Ramos (cell line): ENCODE measurements around the gene TAGLN3.
"Not testable (repeated sequence)": the region's sequence is repeated elsewhere in the genome, so short reads cannot be mapped to it uniquely, and the experiment has no call there.

Source experiments
- in situ Hi-C: fragments of 300-500 bp; cut with MboI; formaldehyde crosslinking; loops from one replicate; pipeline ENCODE4 v1.14.3; 2022; ENCODE audit warnings: low sequenced_read_pairs; ENCODE audit not compliant: unreplicated experiment

TAGLN3 gene

GRCh38 chr3:112005091-112005672 lies 6.5 kb downstream of the TAGLN3 start:
- in situ Hi-C loops, result no loop called here

DNA sequence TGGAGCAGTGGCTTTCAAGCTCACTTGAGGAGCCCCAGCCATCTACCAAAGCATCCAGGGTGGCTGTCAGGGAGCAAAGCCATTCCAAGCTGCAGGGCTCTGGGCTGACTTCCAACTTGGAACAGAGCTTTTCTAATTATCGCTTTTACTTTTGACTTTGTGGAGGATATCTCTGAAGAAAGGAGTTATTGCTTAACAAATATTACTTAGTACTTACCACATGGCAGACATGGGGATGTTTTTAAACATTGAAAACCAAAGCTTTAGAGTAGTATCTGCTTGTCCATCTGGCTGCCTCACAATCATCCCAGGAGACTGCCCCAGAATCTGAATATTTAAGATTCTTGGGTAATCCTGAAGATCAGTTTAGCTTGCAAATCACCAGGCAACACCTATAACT lies 8.9 kb downstream of the TAGLN3 start:
- in situ Hi-C loops, result no loop called here

GRCh38 chr3:112009670-112010069 lies 10.9 kb downstream of the TAGLN3 start:
- in situ Hi-C loops, result no loop called here

GRCh38 chr3:112010636-112011035 lies 11.9 kb downstream of the TAGLN3 start:
- in situ Hi-C loops, result no loop called here

GRCh38 chr3:112011376-112011940 lies 12.7 kb downstream of the TAGLN3 start:
- in situ Hi-C loops, result no loop called here

DNA sequence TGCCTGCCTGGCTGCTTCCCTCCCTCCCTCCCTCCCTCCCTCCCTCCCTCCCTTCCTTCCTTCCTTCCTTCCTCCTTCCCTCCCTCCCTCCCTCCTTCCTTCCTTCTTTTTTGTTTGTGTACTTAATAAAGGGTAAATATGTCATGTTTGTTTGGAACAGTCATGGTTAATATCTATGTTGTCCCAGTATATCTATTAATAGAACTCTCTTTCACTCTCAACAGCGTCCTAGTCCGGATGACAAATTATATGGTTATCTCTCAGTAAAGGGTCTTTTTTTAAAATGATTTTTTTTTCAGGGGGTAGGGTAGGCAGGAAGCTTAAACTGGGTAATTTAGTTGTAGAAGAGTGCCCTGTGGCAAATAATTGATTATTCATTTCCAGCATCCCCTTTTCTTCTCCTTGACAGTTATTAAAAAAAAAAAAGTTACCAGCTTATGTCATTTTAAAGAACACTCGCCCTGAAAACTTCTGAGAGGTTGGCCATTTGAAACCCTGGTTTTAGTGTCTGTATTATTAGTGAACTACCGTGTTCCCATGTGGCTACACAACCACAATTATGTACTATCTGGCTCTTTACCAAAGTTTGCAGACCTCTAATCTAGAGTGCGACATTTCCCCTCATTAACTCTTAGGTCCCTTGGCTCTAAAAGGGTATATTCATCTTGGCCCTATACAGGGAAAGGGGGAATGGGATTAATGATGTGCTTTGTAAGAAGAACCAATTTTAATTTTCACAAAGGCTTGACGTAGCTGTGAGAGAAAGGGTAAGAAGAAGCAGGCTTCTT lies 13.7 kb downstream of the TAGLN3 start:
- in situ Hi-C loops, result no loop called here

- in situ Hi-C loops, result no loop called here
These were observed 14.5 kb downstream of the TAGLN3 start for GRCh38 chr3:112013058-112013783.

- in situ Hi-C loops, result no loop called here
These were observed 15.0 kb downstream of the TAGLN3 start for GRCh38 chr3:112013784-112014143.

DNA sequence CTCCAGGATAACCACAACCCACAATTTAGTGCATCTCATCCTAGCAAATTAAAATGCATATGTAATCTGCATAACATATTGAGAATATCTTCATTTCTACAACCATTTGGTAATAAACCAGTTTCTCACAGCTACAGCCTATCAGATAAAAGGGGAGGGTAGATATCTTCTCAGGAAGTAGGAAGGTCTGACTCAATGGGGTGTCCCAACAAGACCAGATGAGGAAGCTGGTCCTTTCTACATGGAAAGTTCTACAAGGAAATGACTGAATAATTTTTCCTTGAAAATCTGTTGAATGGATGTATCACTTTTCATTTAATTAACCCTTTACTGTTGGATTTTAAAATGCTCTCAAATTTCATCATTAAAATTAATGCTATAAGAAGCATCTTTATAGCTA lies 18.4 kb downstream of the TAGLN3 start:
- in situ Hi-C loops, result no loop called here

DNA sequence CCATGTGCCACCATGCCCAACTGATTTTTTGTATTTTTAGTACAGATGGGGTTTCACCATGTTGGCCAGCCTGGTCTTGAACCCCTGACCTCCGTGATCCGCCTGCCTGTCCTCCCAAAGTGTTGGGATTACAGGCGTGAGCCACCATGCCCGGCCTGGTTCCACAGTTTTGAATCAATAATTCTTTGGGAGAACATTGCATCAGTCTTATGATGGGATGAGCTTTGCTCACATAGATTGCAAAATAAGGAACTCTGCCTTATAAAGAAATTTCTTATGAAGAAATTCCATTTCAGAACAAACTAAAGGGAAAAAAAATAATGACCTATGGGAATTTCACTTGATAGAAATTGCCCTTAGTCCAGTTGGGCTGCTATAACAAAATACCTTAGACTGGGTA lies 20.0 kb downstream of the TAGLN3 start:
- in situ Hi-C loops, result no loop called here

DNA sequence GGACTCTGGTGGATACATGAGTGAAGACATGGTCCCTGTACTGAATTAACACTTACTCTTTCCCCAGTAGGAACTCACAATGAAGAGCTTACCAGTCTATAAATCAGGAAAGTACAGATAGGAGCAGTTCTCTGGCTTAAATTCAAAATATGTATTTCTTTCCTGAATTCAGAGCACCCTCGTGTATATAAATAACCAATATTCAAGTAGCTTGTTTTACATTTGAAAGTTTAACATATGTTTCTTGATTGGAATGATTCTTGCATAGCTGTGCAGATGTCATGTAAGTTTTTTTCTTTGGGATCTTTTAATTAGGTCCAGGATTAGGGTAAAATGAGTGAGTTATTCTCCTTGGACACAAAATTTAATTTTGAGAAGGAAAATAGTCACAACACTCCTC lies 21.0 kb downstream of the TAGLN3 start:
- in situ Hi-C loops, result no loop called here

GRCh38 chr3:112020674-112021085 lies 22.0 kb downstream of the TAGLN3 start:
- in situ Hi-C loops, result no loop called here

- in situ Hi-C loops, result no loop called here
These were observed 28.4 kb downstream of the TAGLN3 start for GRCh38 chr3:112027142-112027541.

DNA sequence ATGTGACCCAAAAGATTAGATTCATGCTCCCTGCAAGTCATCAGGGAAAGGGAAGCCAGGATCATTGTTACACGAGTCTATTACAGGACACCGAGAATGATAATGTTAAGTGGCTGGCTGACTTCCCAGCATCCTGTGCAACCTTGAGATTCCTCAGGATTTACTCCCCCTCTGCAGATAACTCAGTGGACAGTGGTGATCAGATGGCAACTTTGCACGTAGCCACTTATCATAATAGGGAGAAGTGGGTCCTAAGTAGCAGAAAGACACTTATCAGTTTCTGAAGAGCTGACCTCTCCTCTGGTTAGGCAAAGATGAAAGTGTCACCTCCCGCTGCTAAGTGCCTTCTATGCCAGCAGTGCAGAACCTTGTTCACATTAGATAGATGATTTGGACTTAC lies 29.1 kb downstream of the TAGLN3 start:
- in situ Hi-C loops, result no loop called here

GRCh38 chr3:112030901-112031300 lies 32.2 kb downstream of the TAGLN3 start:
- in situ Hi-C loops, result no loop called here

- in situ Hi-C loops, result no loop called here
These were observed 33.5 kb downstream of the TAGLN3 start for GRCh38 chr3:112032098-112032731.

GRCh38 chr3:112034436-112034835 lies 35.7 kb downstream of the TAGLN3 start, which contains the start of gene TMPRSS7:
Gene TMPRSS7, plus strand, starts transcription at chr3:112034736. Its CDS starts 110 bp downstream, at chr3:112034846.
- in situ Hi-C loops, result no loop called here

DNA sequence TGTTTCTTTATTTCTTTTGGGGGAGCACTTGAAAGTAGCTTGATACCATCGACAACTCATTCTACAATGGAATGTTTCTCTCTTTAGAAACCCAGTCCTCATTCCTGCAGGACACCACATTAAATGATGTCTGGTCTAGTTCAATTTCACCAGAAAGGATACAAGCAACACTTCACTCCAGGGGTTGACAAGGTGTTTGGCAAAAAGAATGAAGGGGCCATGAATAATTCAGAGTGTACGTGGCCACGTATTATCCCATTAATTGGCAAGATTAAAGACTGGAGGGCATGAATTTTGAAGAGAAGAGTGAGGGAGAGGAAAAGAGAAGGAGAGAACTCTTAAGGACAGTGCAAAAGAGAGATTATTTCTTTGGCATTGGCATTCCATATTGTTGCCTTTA lies 36.5 kb downstream of the TAGLN3 start:
- in situ Hi-C loops, result no loop called here

GRCh38 chr3:112037194-112037593 lies 38.5 kb downstream of the TAGLN3 start:
- in situ Hi-C loops, result not testable (repeated sequence)

GRCh38 chr3:112038863-112039262 lies 40.1 kb downstream of the TAGLN3 start:
- in situ Hi-C loops, result no loop called here

DNA sequence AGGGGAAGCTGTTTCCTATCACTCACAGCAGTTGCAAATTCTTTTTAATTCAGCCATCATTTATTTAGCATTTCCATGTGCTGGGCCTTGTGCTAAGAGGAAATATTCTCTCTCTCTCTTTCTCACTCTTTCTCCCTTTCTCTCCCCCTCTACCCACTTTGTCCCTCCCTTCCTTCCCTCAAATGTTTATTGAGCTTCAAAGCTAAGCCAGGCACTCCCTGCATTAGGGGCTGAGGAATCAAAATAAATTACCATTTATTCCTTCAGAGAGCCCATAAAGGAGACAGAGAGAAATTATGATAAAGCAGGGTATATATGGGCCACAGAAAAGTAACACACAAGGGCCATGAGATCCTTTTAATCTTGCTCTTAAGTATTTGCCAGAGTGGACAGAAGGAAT lies 42.6 kb downstream of the TAGLN3 start:
- in situ Hi-C loops, result no loop called here
